SJCRH30 (cell line): Measurements from ENCODE around the gene TRABD. TPM values are rescaled to one million over a fixed set of nuclear protein-coding genes. Genes with fewer than 3 reads are reported as not detected.

Experiments
- total RNA-seq: library from RNA; depleted of rRNA; stranded (reverse); fragments of >200 nt; shearing (Covaris generic); gene quantifications from 2 replicates; pipeline ENCODE4 v1.2.3, GENCODE V29; 2014; rRNA removed

The TRABD gene
- total RNA-seq, 1 experiment from 2014 or later, result 39.1 TPM

Other genes starting within 250 kb of the TRABD start
- 51.2 and 53.6 TPM in 2 replicates for gene PIM3, start 225.1 kb upstream of the TRABD start, total RNA-seq
- not detected in 2 replicates for gene IL17REL, start 173.1 kb upstream of the TRABD start, total RNA-seq
- gene TTLL8, start 127.6 kb upstream of the TRABD start, total RNA-seq, result not detected in 2 replicates
- 0.04 and 0.18 TPM in 2 replicates for gene MLC1, start 100.5 kb upstream of the TRABD start, total RNA-seq
- gene MOV10L1, start 95.9 kb upstream of the TRABD start, total RNA-seq, result not detected in 2 replicates
- not detected in 2 replicates for gene PANX2, start 15.2 kb upstream of the TRABD start, total RNA-seq
- gene SELENOO, start 15.1 kb downstream of the TRABD start, total RNA-seq, result 15.4 and 16.4 TPM in 2 replicates
- 27.8 and 40.2 TPM in 2 replicates for gene TUBGCP6, start 59.1 kb downstream of the TRABD start, total RNA-seq
- 11.2 and 21.4 TPM in 2 replicates for gene HDAC10, start 65.4 kb downstream of the TRABD start, total RNA-seq
- 52.0 and 54.0 TPM in 2 replicates for gene MAPK12, start 75.8 kb downstream of the TRABD start, total RNA-seq
- 3.2 and 4.2 TPM in 2 replicates for gene MAPK11, start 84.5 kb downstream of the TRABD start, total RNA-seq
- gene PLXNB2, start 121.7 kb downstream of the TRABD start, total RNA-seq, result 104 and 109 TPM in 2 replicates
- gene DENND6B, start 141.1 kb downstream of the TRABD start, total RNA-seq, result 0.08 and 0.18 TPM in 2 replicates
- gene PPP6R2, start 157.4 kb downstream of the TRABD start, total RNA-seq, result 51.6 and 60.6 TPM in 2 replicates